Left ventricle myocardium inferior (tissue), 1 donor: ENCODE data around the gene HEATR3. TPM values are rescaled to one million over a fixed set of nuclear protein-coding genes. Genes with fewer than 3 reads are reported as not detected.

Experiments used
- DNase-seq: peaks from one replicate; pipeline ENCODE4 v3.0.0-alpha.2; 2020
- H3K27ac ChIP-seq: fragments of 200-600 bp; replicated peaks from 2 replicates; pipeline ENCODE4 v1.8.0; 2021
- H3K27me3 ChIP-seq: fragments of 200-600 bp; 2 replicates; pipeline ENCODE4 v1.8.0; 2021; ENCODE audit warnings: low read depth
- H3K36me3 ChIP-seq: fragments of 200-600 bp; 2 replicates; pipeline ENCODE4 v1.8.0; 2021
- H3K4me1 ChIP-seq: fragments of 200-600 bp; 2 replicates; pipeline ENCODE4 v1.8.0; 2021
- H3K4me3 ChIP-seq: fragments of 200-600 bp; 2 replicates; pipeline ENCODE4 v1.8.0; 2021; ENCODE audit warnings: mild to moderate bottlenecking, moderate library complexity
- H3K9me3 ChIP-seq: fragments of 200-600 bp; replicated peaks from 2 replicates; pipeline ENCODE4 v1.8.0; 2021
- intact Hi-C: fragments of 100-400 bp; cut with micrococcal nuclease; formaldehyde crosslinking; loops from one replicate; pipeline ENCODE4 v1.11.0; 2022
- total RNA-seq: library from RNA; stranded (reverse); fragmentation: NEBNext Ultra II Directional; extraction: Animal tissue kit (Norgen Biotek cat#: 25700); gene quantifications from one replicate; pipeline ENCODE4 v1.2.1, GENCODE V29; 2021
- TF ChIP-seq, protein P1 (sequence below): fragments of 200-600 bp; IDR thresholded peaks from 2 replicates; pipeline ENCODE4 v1.8.0; 2021; ENCODE audit warnings: antibody characterized with exemption, mild to moderate bottlenecking, borderline replicate concordance
- donor health status: DM: no; HTN: yes; CAD: no; lungs with severe emphysema.

Gene HEATR3
- total RNA-seq, 1 donor from 2014 or later, result 9.0 TPM

DNA sequence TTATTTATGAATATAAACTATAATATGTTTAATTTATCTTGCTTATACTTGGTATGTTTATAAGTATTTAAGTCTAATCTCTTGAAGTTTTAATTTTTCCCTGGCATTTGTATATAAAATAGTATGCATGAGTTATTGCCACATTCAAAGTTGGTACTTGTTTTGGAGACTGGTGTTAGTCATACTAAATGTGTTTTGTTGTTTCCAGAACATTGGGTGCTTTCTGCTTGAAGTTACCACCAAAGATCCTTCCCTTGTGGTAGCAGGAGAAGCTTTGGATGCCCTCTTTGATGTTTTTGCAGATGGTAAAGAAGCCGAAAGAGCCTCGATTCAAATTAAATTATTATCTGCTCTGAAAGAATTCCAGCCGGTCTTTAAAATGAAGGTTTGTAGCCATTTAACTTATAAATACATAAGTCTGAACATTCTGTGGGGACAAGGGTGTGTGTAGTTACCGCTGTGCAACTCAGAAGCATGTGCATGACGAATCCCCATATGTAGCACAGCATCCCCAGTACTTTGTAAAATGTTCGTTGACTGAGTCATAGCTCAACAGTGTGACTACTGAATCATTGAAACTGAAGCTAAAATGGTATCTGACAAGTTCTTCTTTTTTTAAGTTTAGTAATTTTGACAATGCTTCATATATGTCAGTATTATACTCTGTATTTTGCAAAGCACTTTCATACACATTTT, 36.4 kb downstream of the HEATR3 start:
- Histone ChIP-seq H3K36me3 (peaks cover 83% of the 10 kb centered on the region), H3K9me3 (no peaks in the 10 kb centered on the region), H3K27me3 (no peaks in the 10 kb centered on the region), H3K4me1 (no peaks in the 10 kb centered on the region), H3K4me3 (no peak overlapping the region), H3K27ac (no peak overlapping the region)
- intact Hi-C loops, result no loop called here
- DNase-seq, result no peak
- TF ChIP-seq, protein P1, sequence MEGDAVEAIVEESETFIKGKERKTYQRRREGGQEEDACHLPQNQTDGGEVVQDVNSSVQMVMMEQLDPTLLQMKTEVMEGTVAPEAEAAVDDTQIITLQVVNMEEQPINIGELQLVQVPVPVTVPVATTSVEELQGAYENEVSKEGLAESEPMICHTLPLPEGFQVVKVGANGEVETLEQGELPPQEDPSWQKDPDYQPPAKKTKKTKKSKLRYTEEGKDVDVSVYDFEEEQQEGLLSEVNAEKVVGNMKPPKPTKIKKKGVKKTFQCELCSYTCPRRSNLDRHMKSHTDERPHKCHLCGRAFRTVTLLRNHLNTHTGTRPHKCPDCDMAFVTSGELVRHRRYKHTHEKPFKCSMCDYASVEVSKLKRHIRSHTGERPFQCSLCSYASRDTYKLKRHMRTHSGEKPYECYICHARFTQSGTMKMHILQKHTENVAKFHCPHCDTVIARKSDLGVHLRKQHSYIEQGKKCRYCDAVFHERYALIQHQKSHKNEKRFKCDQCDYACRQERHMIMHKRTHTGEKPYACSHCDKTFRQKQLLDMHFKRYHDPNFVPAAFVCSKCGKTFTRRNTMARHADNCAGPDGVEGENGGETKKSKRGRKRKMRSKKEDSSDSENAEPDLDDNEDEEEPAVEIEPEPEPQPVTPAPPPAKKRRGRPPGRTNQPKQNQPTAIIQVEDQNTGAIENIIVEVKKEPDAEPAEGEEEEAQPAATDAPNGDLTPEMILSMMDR, result no peak

DNA sequence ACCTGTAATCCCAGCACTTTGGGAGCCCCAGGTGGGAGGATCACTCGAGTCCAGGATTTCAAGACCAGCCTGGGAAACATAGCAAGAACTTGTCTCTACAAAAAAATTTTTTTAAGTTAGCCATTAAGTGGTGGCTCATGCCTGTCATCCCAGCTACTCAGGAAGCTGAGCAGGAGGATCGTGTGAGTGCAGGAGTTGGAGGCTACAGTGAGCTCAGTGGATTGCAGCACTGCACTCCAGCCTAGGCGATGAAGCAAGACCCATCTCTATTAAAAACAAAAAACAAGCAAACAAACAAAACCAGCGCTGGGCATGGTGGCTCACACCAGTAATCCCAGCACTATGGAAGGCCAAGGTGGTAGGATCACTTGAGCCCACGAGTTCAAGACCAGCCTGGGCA, 38.0 kb downstream of the HEATR3 start:
- no peak overlapping the region for H3K27ac ChIP-seq
- no peak overlapping the region for H3K4me3 ChIP-seq
- TF ChIP-seq, protein P1, result no peak
- no peaks in the 10 kb centered on the region for H3K4me1 ChIP-seq
- H3K27me3 ChIP-seq, result no peaks in the 10 kb centered on the region
- intact Hi-C loops, result no loop called here
- H3K36me3 ChIP-seq, result peaks cover 87% of the 10 kb centered on the region
- no peak for DNase-seq
- H3K9me3 ChIP-seq, result no peaks in the 10 kb centered on the region

DNA sequence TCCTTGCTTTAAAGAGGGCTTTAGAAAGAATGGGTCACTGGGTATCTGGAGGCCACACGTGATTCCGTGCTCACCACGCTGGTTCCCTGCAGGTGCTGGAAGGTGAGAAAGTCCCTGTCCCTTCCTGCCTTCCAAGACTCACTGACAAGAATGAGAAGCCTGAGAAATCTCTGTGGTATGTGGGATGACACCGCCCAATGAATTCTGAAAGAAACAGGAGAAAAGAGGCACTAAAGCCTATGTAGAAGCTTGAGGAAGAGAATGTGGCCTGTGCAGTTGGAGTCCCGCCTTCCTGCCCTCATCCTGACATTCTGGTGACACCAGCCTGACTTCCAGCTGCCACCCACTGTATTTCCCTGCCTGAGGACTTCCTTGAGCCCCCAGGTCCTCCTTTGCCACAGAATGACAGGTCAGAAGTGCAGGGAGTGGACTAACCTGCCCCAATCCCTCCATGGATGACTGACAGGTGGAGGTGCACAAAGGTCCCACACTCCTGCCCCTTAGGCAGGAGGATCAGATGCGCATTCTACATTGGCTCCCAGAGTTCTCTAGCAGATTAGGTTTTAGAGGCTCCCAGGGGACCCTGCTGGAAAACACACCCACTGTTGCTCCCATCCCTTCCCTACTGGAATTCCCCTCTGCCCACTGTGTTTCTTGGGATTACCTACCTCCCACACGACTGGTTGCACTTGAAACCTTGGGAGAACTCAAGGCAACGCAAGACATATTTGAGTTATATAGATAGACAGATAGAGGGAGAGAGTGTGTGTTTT, 48.8 kb downstream of the HEATR3 start:
- Histone ChIP-seq H3K36me3 (no peaks in the 10 kb centered on the region), H3K4me1 (no peaks in the 10 kb centered on the region), H3K27me3 (no peaks in the 10 kb centered on the region), H3K4me3 (no peak overlapping the region), H3K27ac (no peak overlapping the region), H3K9me3 (no peaks in the 10 kb centered on the region)
- TF ChIP-seq, protein P1, result no peak
- intact Hi-C loops, result no loop called here
- no peak for DNase-seq

DNA sequence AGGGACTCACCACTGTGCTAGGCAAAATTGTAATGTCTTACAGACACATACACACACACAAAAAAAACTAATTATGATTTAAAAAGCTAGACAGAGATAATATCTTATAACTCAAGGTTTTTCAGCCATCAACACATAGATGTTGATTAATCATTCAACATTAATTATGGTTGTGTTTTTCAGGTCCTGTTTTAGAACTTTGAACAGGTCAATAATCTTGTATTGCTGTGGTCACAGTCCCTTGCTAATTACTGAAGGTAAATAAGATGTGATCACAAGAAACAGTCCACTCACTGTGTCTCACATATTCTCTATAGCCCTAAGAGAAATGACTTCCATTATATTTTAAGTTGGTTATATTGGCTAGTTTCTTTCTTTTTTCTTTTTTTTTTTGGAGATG, 54.9 kb downstream of the HEATR3 start:
- no peak overlapping the region for H3K4me3 ChIP-seq
- H3K9me3 ChIP-seq, result no peaks in the 10 kb centered on the region
- TF ChIP-seq, protein P1, result no peak
- H3K36me3 ChIP-seq, result no peaks in the 10 kb centered on the region
- no peaks in the 10 kb centered on the region for H3K4me1 ChIP-seq
- H3K27ac ChIP-seq, result no peak overlapping the region
- intact Hi-C loops, result no loop called here
- no peaks in the 10 kb centered on the region for H3K27me3 ChIP-seq
- no peak for DNase-seq

DNA sequence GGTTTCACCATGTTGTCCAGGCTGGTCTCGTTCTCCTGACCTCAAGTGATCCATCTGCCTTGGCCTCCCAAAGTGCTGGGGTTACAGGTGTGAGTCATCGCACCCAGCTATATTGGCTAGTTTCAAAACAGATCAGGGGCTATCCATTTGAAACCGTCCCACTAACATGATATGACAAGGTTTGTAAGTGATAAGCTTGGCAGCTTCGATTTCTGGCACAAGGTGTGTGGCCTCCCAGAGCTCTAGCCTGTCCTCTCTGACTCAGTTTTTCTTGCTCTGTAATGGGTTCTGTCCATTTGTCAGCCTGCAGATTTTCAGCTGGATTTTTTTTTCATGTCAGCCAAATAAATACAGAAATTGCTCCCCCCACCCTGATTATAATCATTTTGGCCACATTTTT, 55.5 kb downstream of the HEATR3 start:
- intact Hi-C loops, result no loop called here
- Histone ChIP-seq H3K27me3 (no peaks in the 10 kb centered on the region), H3K27ac (no peak overlapping the region), H3K4me1 (no peaks in the 10 kb centered on the region), H3K9me3 (no peaks in the 10 kb centered on the region), H3K36me3 (no peaks in the 10 kb centered on the region), H3K4me3 (no peak overlapping the region)
- no peak for DNase-seq
- TF ChIP-seq, protein P1, result no peak
